KMS-11 (cell line): ENCODE results near the gene STOML2.
A peak's percentile ranks its signal among the peaks of the same experiment; 100 is the strongest.

Source experiments
- H2AFZ ChIP-seq: fragments of 200-600 bp; sonication (generic); 2 replicates; pipeline ENCODE4 v1.6.1; 2016; ENCODE audit warnings: antibody characterized with exemption, mixed run types, low read depth
- H3K27ac ChIP-seq: fragments of 200-600 bp; sonication (generic); 2 replicates; pipeline ENCODE4 v1.6.1; 2016; ENCODE audit warnings: mild to moderate bottlenecking, mixed run types
- H3K27me3 ChIP-seq: fragments of 200-600 bp; sonication (generic); 2 replicates; pipeline ENCODE4 v1.6.1; 2017; ENCODE audit warnings: mild to moderate bottlenecking, low read depth, mixed run types, moderate library complexity; ENCODE audit not compliant: insufficient read depth
- H3K36me3 ChIP-seq: fragments of 200-600 bp; sonication (generic); 2 replicates; pipeline ENCODE4 v1.6.1; 2017; ENCODE audit warnings: mild to moderate bottlenecking, mixed run types; ENCODE audit not compliant: insufficient read depth
- H3K4me1 ChIP-seq: fragments of 200-600 bp; sonication (generic); 2 replicates; pipeline ENCODE4 v1.6.1; 2016; ENCODE audit warnings: mild to moderate bottlenecking, low read depth, mixed run types; ENCODE audit not compliant: poor library complexity, severe bottlenecking
- H3K4me2 ChIP-seq: fragments of 200-600 bp; sonication (generic); 2 replicates; pipeline ENCODE4 v1.7.0; 2016; ENCODE audit warnings: mild to moderate bottlenecking, mixed run types
- H3K4me3 ChIP-seq: fragments of 200-600 bp; sonication (generic); IDR thresholded peaks from 2 replicates; pipeline ENCODE4 v1.6.1; 2017; ENCODE audit warnings: low read depth, low read length, mixed read lengths; ENCODE audit not compliant: insufficient read depth
- H3K79me2 ChIP-seq: fragments of 200-600 bp; sonication (generic); 2 replicates; pipeline ENCODE4 v1.6.1; 2016; ENCODE audit warnings: low read depth, mixed run types; ENCODE audit not compliant: insufficient read depth
- H3K9ac ChIP-seq: fragments of 200-600 bp; sonication (generic); 2 replicates; pipeline ENCODE4 v1.6.1; 2016; ENCODE audit warnings: mild to moderate bottlenecking, mixed run types
- H4K20me1 ChIP-seq: fragments of 200-600 bp; sonication (generic); 2 replicates; pipeline ENCODE4 v1.6.1; 2016; ENCODE audit warnings: mild to moderate bottlenecking, mixed run types; ENCODE audit not compliant: insufficient read depth
- TF ChIP-seq, protein P1 (sequence below): fragments of 200-600 bp; sonication (generic); conservative IDR thresholded peaks from 2 replicates; pipeline ENCODE4 v1.6.1; 2017; ENCODE audit warnings: low read depth, mild to moderate bottlenecking, antibody characterized with exemption, low read length, moderate library complexity, mixed read lengths

Gene STOML2

DNA sequence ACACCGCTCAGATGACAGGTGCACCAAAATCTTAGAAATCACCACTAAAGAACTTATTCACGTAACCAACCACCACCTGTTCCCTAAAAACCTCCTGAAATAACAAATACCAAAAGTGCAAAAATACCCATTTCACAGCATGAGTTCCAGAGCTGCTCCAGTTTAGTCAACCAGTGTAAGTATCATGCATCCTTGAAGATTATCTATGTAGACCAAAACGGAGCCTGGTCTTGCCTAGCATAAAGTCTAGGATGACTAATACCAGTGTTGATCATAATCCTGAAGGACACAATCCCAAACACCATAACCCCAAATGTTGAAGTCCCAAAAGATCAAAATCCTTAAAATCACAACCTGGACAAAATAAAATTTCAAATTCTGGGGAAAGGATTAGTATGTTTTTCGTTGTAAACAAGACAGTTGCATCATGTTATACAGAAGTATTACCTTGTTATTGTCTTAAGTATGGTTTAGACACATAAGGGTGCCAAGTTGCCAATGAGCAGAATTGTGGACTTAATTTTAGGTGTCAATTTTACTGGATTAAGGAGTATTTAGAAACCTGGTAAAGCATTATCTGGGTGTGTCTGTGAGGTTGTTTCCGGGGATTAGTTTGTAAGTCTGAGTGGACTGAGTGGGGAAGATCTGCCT is 48.6 kb downstream of the STOML2 start:
- H2AFZ ChIP-seq, result no peak overlapping the region
- H3K9ac ChIP-seq, result no peak overlapping the region
- no peaks in the 10 kb centered on the region for H4K20me1 ChIP-seq
- no peak overlapping the region for H3K4me3 ChIP-seq
- no peaks in the 10 kb centered on the region for H3K79me2 ChIP-seq
- no peaks in the 10 kb centered on the region for H3K27me3 ChIP-seq
- no peak overlapping the region for H3K27ac ChIP-seq
- no peak overlapping the region for H3K4me2 ChIP-seq
- TF ChIP-seq, protein P1, sequence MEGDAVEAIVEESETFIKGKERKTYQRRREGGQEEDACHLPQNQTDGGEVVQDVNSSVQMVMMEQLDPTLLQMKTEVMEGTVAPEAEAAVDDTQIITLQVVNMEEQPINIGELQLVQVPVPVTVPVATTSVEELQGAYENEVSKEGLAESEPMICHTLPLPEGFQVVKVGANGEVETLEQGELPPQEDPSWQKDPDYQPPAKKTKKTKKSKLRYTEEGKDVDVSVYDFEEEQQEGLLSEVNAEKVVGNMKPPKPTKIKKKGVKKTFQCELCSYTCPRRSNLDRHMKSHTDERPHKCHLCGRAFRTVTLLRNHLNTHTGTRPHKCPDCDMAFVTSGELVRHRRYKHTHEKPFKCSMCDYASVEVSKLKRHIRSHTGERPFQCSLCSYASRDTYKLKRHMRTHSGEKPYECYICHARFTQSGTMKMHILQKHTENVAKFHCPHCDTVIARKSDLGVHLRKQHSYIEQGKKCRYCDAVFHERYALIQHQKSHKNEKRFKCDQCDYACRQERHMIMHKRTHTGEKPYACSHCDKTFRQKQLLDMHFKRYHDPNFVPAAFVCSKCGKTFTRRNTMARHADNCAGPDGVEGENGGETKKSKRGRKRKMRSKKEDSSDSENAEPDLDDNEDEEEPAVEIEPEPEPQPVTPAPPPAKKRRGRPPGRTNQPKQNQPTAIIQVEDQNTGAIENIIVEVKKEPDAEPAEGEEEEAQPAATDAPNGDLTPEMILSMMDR, result no peak
- peaks cover 17% of the 10 kb centered on the region for H3K36me3 ChIP-seq
- peaks cover 4% of the 10 kb centered on the region for H3K4me1 ChIP-seq

DNA sequence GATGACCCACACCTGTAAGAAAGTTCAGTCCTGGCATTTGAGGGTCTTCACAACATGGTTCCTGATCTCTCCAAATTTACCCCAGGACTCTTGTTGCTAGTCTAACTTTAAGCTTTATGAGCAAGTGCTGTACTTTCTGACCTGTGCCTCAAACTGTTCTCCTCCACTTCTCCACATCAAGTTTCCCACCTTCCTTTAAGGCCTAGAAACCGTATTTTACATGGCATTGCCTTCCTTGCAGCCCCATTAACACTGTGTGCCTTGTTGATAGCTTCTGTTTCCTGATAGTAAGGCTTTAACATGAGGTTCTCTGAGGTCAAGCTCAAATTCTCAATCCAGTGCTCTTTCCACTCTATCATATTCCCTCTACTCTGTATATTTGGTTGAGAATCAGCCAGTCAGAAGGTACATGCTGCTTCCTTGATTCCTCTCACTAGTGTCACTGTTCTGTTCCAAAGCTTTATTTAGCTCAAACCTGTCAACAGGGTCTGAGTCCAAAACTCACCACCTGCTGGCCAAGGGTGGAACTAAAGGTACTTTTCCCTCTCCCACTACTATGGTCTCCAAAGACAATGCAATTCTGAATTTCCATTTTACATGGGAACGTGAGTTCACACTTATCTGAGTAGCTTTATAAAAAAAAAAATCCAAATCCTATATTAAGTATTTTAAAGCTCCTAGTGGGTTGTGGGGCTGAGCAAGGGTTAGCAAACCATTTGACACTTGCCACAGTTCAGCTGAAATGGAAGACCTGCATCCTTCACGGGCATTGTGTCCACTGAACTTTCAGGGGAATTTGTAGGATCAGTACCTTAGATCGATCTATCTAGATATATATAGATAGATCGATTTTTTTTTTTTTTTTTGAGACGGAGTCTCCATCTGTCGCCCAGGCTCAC is 51.6 kb downstream of the STOML2 start:
- Histone ChIP-seq H3K36me3 (peaks cover 5% of the 10 kb centered on the region; the same call in 1 of the 2 replicates), H2AFZ (no peak overlapping the region), H3K27ac (no peak overlapping the region), H3K79me2 (no peaks in the 10 kb centered on the region), H3K4me1 (peaks cover 4% of the 10 kb centered on the region), H3K4me2 (no peak overlapping the region), H3K9ac (no peak overlapping the region), H3K27me3 (no peaks in the 10 kb centered on the region), H4K20me1 (no peaks in the 10 kb centered on the region), H3K4me3 (no peak overlapping the region)
- TF ChIP-seq, protein P1, result peak; percentile 81
